Hepatocyte (in vitro differentiated cells): ENCODE results near the gene EML6. TPM values are rescaled to one million over a fixed set of nuclear protein-coding genes. Genes with fewer than 3 reads are reported as not detected.

Source experiments
- DNase-seq: peaks from one replicate; pipeline ENCODE4 v3.0.0-alpha.2; 2016; ENCODE audit warnings: low spot score
- H2AFZ ChIP-seq: fragments of 200-600 bp; sonication (generic); 2 replicates; pipeline ENCODE4 v1.6.0; 2016; ENCODE audit warnings: antibody characterized with exemption, mild to moderate bottlenecking
- H3K27ac ChIP-seq: fragments of 200-600 bp; sonication (generic); 2 replicates; pipeline ENCODE4 v1.5.1; 2016; ENCODE audit warnings: mild to moderate bottlenecking
- H3K27me3 ChIP-seq: fragments of 200-600 bp; sonication (generic); 2 replicates; pipeline ENCODE4 v1.6.1; 2016
- H3K36me3 ChIP-seq: fragments of 200-600 bp; sonication (generic); replicated peaks from 2 replicates; pipeline ENCODE4 v1.5.1; 2016; ENCODE audit warnings: low read depth; ENCODE audit not compliant: insufficient read depth
- H3K4me1 ChIP-seq: fragments of 200-600 bp; sonication (generic); 2 replicates; pipeline ENCODE4 v1.5.1; 2016; ENCODE audit warnings: mild to moderate bottlenecking, moderate library complexity; ENCODE audit not compliant: insufficient read depth
- H3K4me2 ChIP-seq: fragments of 200-600 bp; sonication (generic); 2 replicates; pipeline ENCODE4 v1.6.0; 2016
- H3K4me3 ChIP-seq: fragments of 200-600 bp; sonication (generic); 2 replicates; pipeline ENCODE4 v1.5.1; 2016; ENCODE audit warnings: mild to moderate bottlenecking
- H3K79me2 ChIP-seq: fragments of 200-600 bp; sonication (generic); 2 replicates; pipeline ENCODE4 v1.6.0; 2017; ENCODE audit warnings: mild to moderate bottlenecking
- H3K9me2 ChIP-seq: fragments of 200-600 bp; sonication (generic); replicated peaks from 2 replicates; pipeline ENCODE4 v1.6.0; 2017; ENCODE audit warnings: mild to moderate bottlenecking; ENCODE audit not compliant: insufficient read depth
- H3K9me3 ChIP-seq: fragments of 200-600 bp; sonication (generic); 2 replicates; pipeline ENCODE4 v1.5.1; 2016; ENCODE audit warnings: low read depth, mild to moderate bottlenecking
- H4K20me1 ChIP-seq: fragments of 200-600 bp; sonication (generic); 2 replicates; pipeline ENCODE4 v1.6.0; 2016; ENCODE audit warnings: mild to moderate bottlenecking; ENCODE audit not compliant: insufficient read depth, poor library complexity, severe bottlenecking
- EZH2 ChIP-seq: fragments of 200-600 bp; sonication (generic); IDR thresholded peaks from 2 replicates; pipeline ENCODE4 v1.6.1; 2016; ENCODE audit warnings: antibody characterized with exemption, mild to moderate bottlenecking, borderline replicate concordance
- EZH2phosphoT487 ChIP-seq: fragments of 200-600 bp; sonication (generic); IDR thresholded peaks from one replicate; pipeline ENCODE4 v1.6.1; 2018; ENCODE audit warnings: antibody characterized with exemption, mild to moderate bottlenecking, low read depth, moderate library complexity; ENCODE audit not compliant: unreplicated experiment, severe bottlenecking
- WGBS: methylation state at CpG from one replicate; pipeline ENCODE4 v1.1.6; 2016; ENCODE audit warnings: low lambda C conversion rate; ENCODE audit errors: missing lambda C conversion rate; 5-methylcytosine and 5-hydroxymethylcytosine counted together
- polyA plus RNA-seq: library from polyadenylated mRNA; unstranded; fragments of >200 nt; fragmentation: Nextera tagmentation; extraction: Ambion mirVana; gene quantifications from 2 replicates; pipeline ENCODE4 v1.2.1, GENCODE V29; 2016
- total RNA-seq: library from RNA; depleted of rRNA; stranded (reverse); fragments of >200 nt; gene quantifications from 2 replicates; pipeline ENCODE4 v1.2.3, GENCODE V29; 2014
- TF ChIP-seq, protein P1 (sequence below): fragments of 200-600 bp; sonication (generic); IDR thresholded peaks from 2 replicates; pipeline ENCODE4 v1.5.1; 2016; ENCODE audit warnings: antibody characterized with exemption, mild to moderate bottlenecking; ENCODE audit not compliant: poor library complexity

Gene EML6
- total and polyA plus RNA-seq, 2 experiments from 2014 or later: 1.9 to 4.0 TPM

DNA sequence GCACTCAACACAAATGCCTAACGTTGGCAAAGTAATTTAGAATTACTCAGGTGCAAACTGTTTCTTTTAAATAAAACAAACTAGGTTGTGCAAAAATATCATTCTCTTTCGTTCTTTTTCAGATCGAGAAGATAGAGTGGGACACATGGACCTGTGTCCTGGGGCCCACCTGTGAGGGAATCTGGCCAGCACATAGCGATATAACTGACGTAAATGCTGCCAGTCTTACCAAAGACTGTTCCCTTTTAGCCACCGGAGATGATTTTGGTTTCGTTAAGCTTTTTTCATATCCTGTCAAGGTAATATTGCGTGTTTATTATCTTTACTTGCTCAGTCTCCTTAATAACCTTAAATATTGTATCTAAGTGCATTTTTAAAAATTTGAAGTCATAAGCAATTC, 193.2 kb downstream of the EML6 start:
- Histone ChIP-seq H3K79me2 (no peaks in the 10 kb centered on the region), H3K36me3 (no peaks in the 10 kb centered on the region), H3K9me3 (peaks cover 7% of the 10 kb centered on the region), H3K4me3 (no peak overlapping the region), H3K27ac (no peak overlapping the region), H2AFZ (no peak overlapping the region), H3K9me2 (no peaks in the 10 kb centered on the region), H4K20me1 (no peaks in the 10 kb centered on the region), H3K4me1 (no peaks in the 10 kb centered on the region), H3K27me3 (no peaks in the 10 kb centered on the region), H3K4me2 (no peak overlapping the region)
- TF ChIP-seq, protein P1, sequence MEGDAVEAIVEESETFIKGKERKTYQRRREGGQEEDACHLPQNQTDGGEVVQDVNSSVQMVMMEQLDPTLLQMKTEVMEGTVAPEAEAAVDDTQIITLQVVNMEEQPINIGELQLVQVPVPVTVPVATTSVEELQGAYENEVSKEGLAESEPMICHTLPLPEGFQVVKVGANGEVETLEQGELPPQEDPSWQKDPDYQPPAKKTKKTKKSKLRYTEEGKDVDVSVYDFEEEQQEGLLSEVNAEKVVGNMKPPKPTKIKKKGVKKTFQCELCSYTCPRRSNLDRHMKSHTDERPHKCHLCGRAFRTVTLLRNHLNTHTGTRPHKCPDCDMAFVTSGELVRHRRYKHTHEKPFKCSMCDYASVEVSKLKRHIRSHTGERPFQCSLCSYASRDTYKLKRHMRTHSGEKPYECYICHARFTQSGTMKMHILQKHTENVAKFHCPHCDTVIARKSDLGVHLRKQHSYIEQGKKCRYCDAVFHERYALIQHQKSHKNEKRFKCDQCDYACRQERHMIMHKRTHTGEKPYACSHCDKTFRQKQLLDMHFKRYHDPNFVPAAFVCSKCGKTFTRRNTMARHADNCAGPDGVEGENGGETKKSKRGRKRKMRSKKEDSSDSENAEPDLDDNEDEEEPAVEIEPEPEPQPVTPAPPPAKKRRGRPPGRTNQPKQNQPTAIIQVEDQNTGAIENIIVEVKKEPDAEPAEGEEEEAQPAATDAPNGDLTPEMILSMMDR: no peak
- no peak for TF ChIP-seq EZH2phosphoT487
- no peak for TF ChIP-seq EZH2
- no peak for DNase-seq
- WGBS: 94% methylated on average over 8 of the region's 8 CpGs

DNA sequence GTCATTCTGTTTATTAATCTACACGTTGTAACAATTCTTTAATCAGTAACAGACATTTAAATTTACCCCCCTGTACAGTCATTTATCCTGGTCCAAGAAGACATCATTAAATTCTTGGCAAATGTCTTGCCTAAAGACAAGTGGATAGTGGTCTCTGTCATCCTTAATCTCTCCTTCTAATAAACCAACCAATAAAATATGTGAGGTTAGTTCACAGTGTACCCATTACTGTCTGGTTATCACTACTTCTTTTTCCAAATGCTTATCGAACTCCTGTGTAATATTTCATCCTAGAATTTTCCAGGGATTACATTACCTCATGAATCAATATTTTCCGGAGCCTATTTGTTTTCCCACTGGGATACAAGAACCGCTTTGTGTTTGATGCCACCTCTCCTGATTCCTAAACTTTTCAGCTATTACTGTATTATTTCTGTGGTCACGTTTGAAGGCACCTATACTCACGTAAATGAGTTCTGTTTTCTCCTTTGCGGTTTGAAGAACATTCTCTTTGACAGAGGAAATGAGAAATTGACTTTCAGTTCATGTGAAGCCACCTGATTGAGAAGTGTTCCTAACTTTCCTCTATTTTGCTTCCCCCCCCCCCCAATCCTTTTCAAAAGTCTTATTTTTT, 195.3 kb downstream of the EML6 start:
- Histone ChIP-seq H3K4me3 (no peak overlapping the region), H3K9me2 (no peaks in the 10 kb centered on the region), H2AFZ (no peak overlapping the region), H3K4me1 (no peaks in the 10 kb centered on the region), H3K27me3 (no peaks in the 10 kb centered on the region), H3K9me3 (peaks cover 7% of the 10 kb centered on the region), H4K20me1 (no peaks in the 10 kb centered on the region), H3K27ac (no peak overlapping the region), H3K79me2 (no peaks in the 10 kb centered on the region), H3K36me3 (no peaks in the 10 kb centered on the region), H3K4me2 (no peak overlapping the region)
- TF ChIP-seq EZH2 (no peak), EZH2phosphoT487 (no peak)
- TF ChIP-seq, protein P1: no peak
- DNase-seq: no peak
- 83% methylated on average over 7 of the region's 7 CpGs for WGBS

DNA sequence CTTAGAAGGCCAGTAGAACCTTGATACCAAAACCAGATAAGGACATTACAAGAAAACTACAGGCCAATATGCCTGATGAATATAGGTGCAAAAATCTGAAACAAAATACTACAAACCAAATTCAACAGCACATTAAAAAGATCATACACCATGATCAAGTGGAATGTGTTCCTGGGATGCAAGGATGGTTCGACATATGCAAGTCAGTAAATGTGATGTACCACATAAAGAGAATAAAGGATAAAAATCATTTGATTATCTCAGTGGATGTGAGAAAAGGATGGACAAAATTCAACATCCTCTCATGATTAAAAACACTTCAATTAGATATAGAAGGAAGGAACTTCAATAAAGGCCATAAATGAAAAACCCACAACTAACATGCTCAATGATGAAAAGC, 197.2 kb downstream of the EML6 start:
- H3K79me2 ChIP-seq: no peaks in the 10 kb centered on the region
- no peaks in the 10 kb centered on the region for H3K27me3 ChIP-seq
- no peak overlapping the region for H3K4me2 ChIP-seq
- H2AFZ ChIP-seq: no peak overlapping the region
- no peak overlapping the region for H3K4me3 ChIP-seq
- TF ChIP-seq, protein P1: no peak
- TF ChIP-seq EZH2phosphoT487 (no peak), EZH2 (no peak)
- no peaks in the 10 kb centered on the region for H3K4me1 ChIP-seq
- no peak overlapping the region for H3K27ac ChIP-seq
- no peaks in the 10 kb centered on the region for H3K36me3 ChIP-seq
- WGBS: 92% methylated on average over 1 of the region's 1 CpG
- H3K9me2 ChIP-seq: no peaks in the 10 kb centered on the region
- H3K9me3 ChIP-seq: peaks cover 7% of the 10 kb centered on the region
- DNase-seq: no peak
- H4K20me1 ChIP-seq: no peaks in the 10 kb centered on the region

DNA sequence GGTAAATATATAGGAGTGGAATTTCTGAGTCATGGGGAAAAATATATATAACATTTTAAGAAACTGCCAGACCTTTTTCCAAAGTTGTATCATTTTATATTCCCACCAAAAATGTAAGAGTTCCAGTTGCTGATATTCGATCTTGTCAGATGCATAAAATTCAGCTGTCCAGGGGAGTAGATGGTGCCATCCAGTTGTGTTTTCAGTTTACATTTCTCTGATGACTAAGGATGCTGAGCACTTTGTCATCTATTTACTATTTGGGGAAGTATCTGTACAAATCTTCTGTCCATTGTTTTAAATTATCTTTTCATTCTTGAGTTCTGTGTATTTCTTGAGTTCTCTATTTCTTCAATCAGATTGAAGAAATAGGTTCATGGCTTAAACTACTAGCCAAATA, 200.7 kb downstream of the EML6 start:
- no peak for DNase-seq
- H4K20me1 ChIP-seq: no peaks in the 10 kb centered on the region
- H3K27me3 ChIP-seq: no peaks in the 10 kb centered on the region
- WGBS: 94% methylated on average over 1 of the region's 1 CpG
- no peaks in the 10 kb centered on the region for H3K36me3 ChIP-seq
- H3K4me3 ChIP-seq: no peak overlapping the region
- H3K27ac ChIP-seq: no peak overlapping the region
- no peaks in the 10 kb centered on the region for H3K79me2 ChIP-seq
- H3K9me2 ChIP-seq: no peaks in the 10 kb centered on the region
- H2AFZ ChIP-seq: no peak overlapping the region
- no peaks in the 10 kb centered on the region for H3K4me1 ChIP-seq
- TF ChIP-seq, protein P1: no peak
- no peak for TF ChIP-seq EZH2
- TF ChIP-seq EZH2phosphoT487: no peak
- H3K9me3 ChIP-seq: peaks cover 7% of the 10 kb centered on the region
- no peak overlapping the region for H3K4me2 ChIP-seq
